Psoas muscle (tissue), 8 donors: ENCODE results near the gene CEP170. TPM values are rescaled to one million over a fixed set of nuclear protein-coding genes. Genes with fewer than 3 reads are reported as not detected.

Experiments used
- ATAC-seq, 4 donors: fragments of 200-7000 bp; cut with Tn5 transposase; one replicate each; pipeline ENCODE4 v1.9.1; 2020; ENCODE audit warnings: moderate library complexity in 3 of 4, mild to moderate bottlenecking in 2 of 4
- DNase-seq, 2 donors: peaks; one replicate each; pipeline ENCODE4 v3.0.0-alpha.2; 2020
- H3K27ac ChIP-seq: fragments of 200-600 bp; one replicate; pipeline ENCODE4 v1.8.0; 2022
- H3K27me3 ChIP-seq, 3 donors: fragments of 200-600 bp in 1 of 3; one replicate each; pipeline versions ENCODE4 v1.6.1 to v1.8.0; 2013 to 2022; ENCODE audit warnings: low read length in 2 of 3, mild to moderate bottlenecking in 2 of 3, moderate library complexity in 1 of 3; ENCODE audit not compliant: insufficient read depth in 3 of 3
- H3K36me3 ChIP-seq, 2 donors: fragments of 200-600 bp in 1 of 2; one replicate each; pipeline versions ENCODE4 v1.6.1 to v1.8.0; 2013 to 2022; ENCODE audit warnings: low read depth in 1 of 2, mild to moderate bottlenecking in 1 of 2, moderate library complexity in 1 of 2; ENCODE audit not compliant: insufficient read depth in 1 of 2
- H3K4me1 ChIP-seq: fragments of 200-600 bp; one replicate; pipeline ENCODE4 v1.8.0; 2022
- H3K4me3 ChIP-seq: fragments of 200-600 bp; one replicate; pipeline ENCODE4 v1.8.0; 2022; ENCODE audit warnings: mild to moderate bottlenecking
- H3K9me3 ChIP-seq: fragments of 200-600 bp; one replicate; pipeline ENCODE4 v1.8.0; 2022
- CTCF ChIP-seq: fragments of 200-600 bp; IDR thresholded peaks from one replicate; pipeline ENCODE4 v1.8.0; 2022; ENCODE audit warnings: antibody characterized with exemption
- WGBS, 3 donors: extraction: QIAGEN DNeasy Blood & Tissue Kit; methylation state at CpG; one replicate each; pipeline versions ENCODE4 v1.1.6 to v1.1.7; 2013; 5-methylcytosine and 5-hydroxymethylcytosine counted together
- intact Hi-C, 2 donors: fragments of 100-400 bp; cut with DNase I; formaldehyde crosslinking; loops; one replicate each; pipeline versions ENCODE4 v1.11.0 to v1.14.2; 2022
- polyA plus RNA-seq, 3 donors: library from polyadenylated mRNA; stranded (reverse); fragments of 200-250 nt; gene quantifications; one replicate each; pipeline ENCODE4 v1.2.3, GENCODE V29; 2013
- total RNA-seq, 4 donors: library from RNA; stranded (reverse); fragmentation: NEBNext Ultra II Directional in 2 of 4; extraction: Animal tissue kit (Norgen Biotek cat#: 25700) in 2 of 4; gene quantifications; one replicate each; pipeline versions ENCODE4 v1.2.1 to v1.2.4, GENCODE V29; 2021 to 2023
- donor health status: healthy with polysubstance abuse.
- donor health status: DM: no; HTN: no; CAD: no; lungs with moderate emphysema.
- donor health status: Bipolar disorder and iron deficiency.
- donor health status: healthy.
- donor health status: DM: yes; HTN: yes; CAD: no.
- donor health status: DM: no; HTN: no; CAD: no.
- donor health status: DM: no; HTN: no; CAD: no.
- donor health status: DM: yes; HTN: yes; CAD: no.

The CEP170 gene
- total and polyA plus RNA-seq, 7 donors, result 9.1 to 35.1 (median 22.9) TPM

- DNase-seq, result no peak
- no peaks in the 10 kb centered on the region for H3K27me3 ChIP-seq
- H3K36me3 ChIP-seq, result peaks cover 4 to 43% of the 10 kb centered on the region in 2 donors
- no peak overlapping the region for H3K27ac ChIP-seq
- no peak overlapping the region for H3K4me3 ChIP-seq
- H3K4me1 ChIP-seq, result peaks cover 4% of the 10 kb centered on the region
- 33 to 48% (median 47%) methylated on average over 1 of the region's 1 CpG for WGBS, 3 donors
- intact Hi-C loops, result no loop called here
- no peaks in the 10 kb centered on the region for H3K9me3 ChIP-seq
- ATAC-seq, result peak in 2 of 4 donors; percentile 30 to 48
- TF ChIP-seq CTCF, result no peak
Measured at GRCh38 chr1:243287652-243288051, 32.6 kb upstream of the CEP170 start.

GRCh38 chr1:243287123-243287460 is 32.0 kb upstream of the CEP170 start:
- H3K4me1 ChIP-seq, result peaks cover 4% of the 10 kb centered on the region
- no peak for DNase-seq
- no peak overlapping the region for H3K4me3 ChIP-seq
- no peak for TF ChIP-seq CTCF
- peaks cover 4 to 48% of the 10 kb centered on the region in 2 donors for H3K36me3 ChIP-seq
- ATAC-seq, result no peak
- peak overlapping the region; percentile 23 for H3K27ac ChIP-seq
- 80 to 85% (median 84%) methylated on average over 2 of the region's 2 CpGs for WGBS, 3 donors
- intact Hi-C loops, result no loop called here
- no peaks in the 10 kb centered on the region for H3K9me3 ChIP-seq
- no peaks in the 10 kb centered on the region for H3K27me3 ChIP-seq

- DNase-seq, result no peak
- Histone ChIP-seq H3K4me3 (no peak overlapping the region), H3K36me3 (peaks cover 4 to 52% of the 10 kb centered on the region in 2 donors), H3K27me3 (no peaks in the 10 kb centered on the region), H3K27ac (peak overlapping the region; percentile 23), H3K9me3 (no peaks in the 10 kb centered on the region), H3K4me1 (peaks cover 4% of the 10 kb centered on the region)
- 63 to 74% (median 72%) methylated on average over 8 of the region's 8 CpGs for WGBS, 3 donors
- intact Hi-C loops, result no loop called here
- ATAC-seq, result no peak
- TF ChIP-seq CTCF, result no peak
Measured at GRCh38 chr1:243286409-243287122, 31.5 kb upstream of the CEP170 start.

- WGBS, 3 donors, result 98 to 99% (median 99%) methylated on average over 5 of the region's 5 CpGs
- DNase-seq, result no peak
- peaks cover 2 to 50% of the 10 kb centered on the region in 2 donors for H3K36me3 ChIP-seq
- no peak overlapping the region for H3K27ac ChIP-seq
- TF ChIP-seq CTCF, result no peak
- intact Hi-C loops, result loop anchor here in 1 of 2 donors (2.0 kb wide), 1 partner anchor 17 kb away; no protein-coding TSS in a partner anchor
- H3K4me1 ChIP-seq, result no peaks in the 10 kb centered on the region
- H3K4me3 ChIP-seq, result no peak overlapping the region
- peaks cover 6% of the 10 kb centered on the region for H3K9me3 ChIP-seq
- ATAC-seq, result no peak
- H3K27me3 ChIP-seq, result no peaks in the 10 kb centered on the region
Measured at GRCh38 chr1:243281672-243282071, 26.6 kb upstream of the CEP170 start.
